ENCODE measurements around the gene ACVR1.
A peak's percentile ranks its signal among the peaks of the same experiment; 100 is the strongest.
"Not testable (repeated sequence)": the region's sequence is repeated elsewhere in the genome, so short reads cannot be mapped to it uniquely, and the experiment has no call there.

ACVR1 gene

DNA sequence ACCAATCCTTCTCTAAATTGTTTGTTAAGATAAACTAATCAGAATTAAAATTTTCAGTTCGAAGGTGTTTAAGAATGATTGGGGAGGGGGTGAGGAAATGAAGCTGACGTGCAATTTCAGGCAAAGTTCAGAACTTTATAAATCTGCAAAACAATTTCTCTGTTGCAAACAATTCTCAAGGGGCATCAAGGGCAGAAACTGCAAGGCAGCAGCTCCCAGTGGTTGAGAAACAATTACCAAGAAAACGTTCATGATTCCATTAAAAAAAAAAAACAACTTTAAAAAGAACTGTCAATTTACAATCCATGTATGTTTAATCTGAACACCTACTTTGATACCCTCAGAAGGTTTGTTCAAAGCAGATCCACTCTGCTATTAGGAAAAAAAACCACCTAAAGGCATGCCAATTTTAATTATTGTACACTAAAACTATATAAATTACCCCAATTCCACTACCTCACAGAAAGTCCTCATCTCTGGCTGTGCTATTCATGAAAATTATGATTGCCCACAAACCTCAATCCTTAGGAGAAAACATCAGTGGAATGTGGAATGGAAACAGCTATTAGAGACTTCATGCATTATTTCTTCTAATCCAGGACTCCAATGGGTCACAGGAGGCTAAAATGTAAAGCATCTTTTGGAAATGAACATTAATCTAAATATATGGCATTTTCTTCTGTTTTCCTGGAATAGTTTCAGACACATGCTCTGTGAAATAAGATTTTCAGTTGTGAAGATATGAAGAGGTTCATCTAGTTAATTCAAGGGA, 127.6 kb downstream of the ACVR1 start:
- DNase-seq, result no peak

DNA sequence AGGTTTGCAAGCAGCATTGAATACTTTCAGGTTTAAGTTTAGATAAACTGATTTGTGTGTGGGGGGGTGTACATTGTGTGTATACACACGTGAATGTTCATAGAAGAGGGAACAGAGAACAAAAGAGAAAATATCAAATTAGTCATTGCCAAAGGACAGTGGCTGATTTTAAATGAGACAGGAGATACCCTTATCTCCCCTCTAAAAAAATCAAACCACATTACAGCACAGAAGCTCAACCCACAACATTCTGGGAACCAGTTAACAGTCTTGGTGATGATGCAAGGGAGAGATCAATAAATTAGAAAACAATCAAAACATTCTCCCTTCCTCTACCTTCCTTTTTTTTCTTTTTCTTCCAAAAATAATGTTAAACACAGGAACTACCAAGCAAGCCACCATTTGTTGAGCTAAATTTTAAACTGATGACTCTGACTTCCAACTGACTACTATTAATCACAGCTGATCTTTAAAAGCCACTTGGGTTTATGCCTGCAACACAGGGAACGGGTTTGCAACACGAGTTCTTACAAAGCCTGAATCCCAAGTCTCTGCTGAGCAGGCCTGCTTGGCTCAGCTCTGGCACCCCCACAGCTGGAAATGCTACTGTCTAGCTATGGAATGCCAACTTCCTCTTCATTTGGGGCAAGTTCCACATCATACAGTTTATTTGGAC, 128.3 kb downstream of the ACVR1 start:
- DNase-seq, result no peak

DNA sequence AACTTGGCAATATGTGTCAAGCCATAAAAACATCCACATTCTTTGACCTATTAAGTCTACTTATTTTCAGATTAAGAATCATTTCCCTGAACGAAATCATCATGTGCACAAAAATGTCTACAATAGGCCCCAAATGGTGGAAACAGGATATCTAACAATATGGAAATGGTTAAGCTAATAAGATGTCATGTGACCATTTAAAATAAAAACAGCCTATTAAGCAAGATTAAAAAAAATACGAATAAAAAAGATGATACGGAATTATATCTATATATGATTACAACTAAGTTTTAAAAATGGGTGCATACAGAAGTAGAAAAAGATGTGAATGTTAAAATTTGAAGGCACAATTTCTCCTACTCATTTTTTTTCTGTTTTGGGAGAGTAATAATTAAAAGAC, 128.8 kb downstream of the ACVR1 start:
- DNase-seq, result no peak

DNA sequence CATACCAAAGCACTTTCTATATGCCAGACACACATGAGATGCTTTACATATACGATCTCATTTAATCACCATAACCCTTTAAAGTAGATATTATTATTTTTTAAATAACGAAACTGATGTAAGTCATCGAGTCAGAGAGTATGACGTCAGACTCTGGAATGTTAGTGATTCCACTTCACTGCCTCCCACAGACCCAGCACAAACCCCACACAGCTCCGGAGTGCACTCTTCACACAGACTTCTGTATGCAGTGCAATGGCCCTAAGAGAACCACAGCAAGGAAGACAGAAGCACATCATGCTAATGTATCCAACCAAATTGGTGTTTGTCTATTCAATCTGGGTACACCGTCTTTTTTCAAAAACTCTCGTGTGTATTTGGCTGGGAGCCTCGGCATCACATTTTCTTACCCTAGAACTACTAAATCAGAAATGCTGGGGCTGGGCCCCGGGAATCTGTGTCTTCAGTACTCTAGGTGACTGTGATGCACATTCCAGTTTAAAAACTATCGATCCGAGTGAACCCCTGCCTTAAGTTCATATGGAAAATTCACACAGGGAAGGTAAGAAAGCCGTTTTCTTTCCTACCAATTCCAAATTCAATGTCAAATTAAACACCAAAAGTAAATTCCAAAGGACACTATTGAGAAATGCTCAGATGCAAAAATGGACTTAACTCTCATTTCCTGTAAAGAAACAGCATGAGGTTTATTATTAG, 129.7 kb downstream of the ACVR1 start:
- no peak for DNase-seq

DNA sequence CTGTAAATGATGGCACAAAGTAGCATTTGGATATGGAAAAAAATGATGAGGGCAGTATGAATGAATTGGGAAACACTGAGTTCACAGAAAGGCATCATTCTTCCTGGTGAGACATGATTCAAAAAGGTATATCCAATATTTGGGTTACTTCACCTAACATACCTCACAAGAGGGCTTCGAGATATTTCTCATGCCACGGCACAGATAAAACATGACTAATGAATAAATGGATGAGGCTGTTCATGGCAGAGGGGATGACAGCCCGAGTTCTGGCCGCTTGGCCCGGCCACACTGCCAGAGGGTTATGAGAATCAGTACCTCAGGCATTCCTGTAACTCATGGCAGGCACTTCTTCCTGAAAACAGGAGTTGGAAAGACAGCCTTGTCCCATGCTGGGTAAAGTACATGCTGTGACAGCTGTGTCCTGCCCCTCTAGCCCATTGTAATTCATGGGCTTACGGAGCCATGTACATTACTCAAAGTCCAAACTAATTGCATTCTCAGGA, 131.5 kb downstream of the ACVR1 start:
- DNase-seq, result no peak

DNA sequence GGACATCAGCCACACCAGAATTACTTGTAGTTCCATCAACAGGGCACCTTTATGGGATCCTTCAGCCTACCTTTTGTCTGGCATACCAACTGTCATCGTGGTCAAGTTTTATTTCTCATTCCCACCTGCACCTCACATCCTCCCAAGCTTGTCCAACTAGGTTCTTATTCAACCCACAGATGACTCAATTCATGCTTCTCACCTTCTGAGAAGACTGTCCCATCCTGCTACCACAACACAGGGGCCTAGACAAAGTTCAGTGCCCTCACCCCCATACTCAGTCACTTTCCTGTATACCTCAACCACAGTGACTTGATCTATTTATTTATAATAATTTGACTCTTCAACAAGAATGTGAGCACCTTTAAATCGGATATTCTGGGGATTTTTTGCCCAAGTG, 133.1 kb downstream of the ACVR1 start:
- no peak for DNase-seq

DNA sequence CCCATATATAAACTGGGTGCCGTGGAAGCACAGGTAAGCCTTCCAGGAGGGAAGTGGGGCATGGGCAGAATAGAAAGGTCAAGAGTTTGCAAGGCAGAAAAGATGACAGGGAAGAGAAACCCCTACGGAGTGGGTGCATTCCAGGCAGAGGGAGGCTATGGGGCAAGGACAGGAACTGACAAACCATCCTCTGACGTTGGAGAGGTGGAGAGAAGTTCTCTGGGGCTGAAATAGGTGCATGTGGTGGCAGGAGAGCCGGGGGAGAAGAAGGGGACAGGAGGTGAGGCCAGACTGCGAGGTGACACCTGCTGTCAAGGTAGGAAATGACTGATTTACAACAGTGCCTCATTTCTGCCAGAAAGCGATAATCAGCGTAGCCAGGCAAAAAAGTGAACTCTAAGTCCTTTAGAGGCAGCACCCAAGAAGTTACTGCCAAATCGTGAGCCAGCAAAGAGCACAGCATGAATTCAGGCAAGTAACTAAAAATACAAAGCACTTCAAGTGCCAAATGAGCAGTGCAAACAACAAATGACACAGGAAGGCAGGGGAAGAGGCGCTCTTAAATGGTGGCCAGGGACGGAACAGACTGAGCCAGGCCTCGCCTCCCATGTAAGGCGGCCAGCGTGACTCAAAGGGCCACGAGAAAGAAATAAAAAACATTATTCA, 134.2 kb downstream of the ACVR1 start:
- no peak for DNase-seq

DNA sequence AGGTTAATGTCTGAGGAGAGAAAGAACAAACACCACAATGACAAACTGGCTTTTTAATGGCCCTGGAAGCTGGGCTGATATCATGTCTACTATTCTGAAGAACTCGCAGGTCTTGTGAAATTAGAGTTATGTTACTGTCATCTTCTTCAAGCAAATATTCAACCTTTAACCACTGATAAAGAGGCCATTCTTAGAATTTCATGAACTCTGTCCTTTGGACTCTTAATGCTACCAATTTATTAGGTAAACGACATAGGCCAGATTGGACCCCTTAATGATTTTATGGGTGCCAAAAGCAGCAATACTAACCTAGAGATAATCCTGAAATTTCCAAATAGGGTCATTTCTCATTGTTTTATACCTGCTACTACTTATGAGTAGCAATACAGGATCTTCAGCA, 138.5 kb downstream of the ACVR1 start:
- DNase-seq, result no peak

DNA sequence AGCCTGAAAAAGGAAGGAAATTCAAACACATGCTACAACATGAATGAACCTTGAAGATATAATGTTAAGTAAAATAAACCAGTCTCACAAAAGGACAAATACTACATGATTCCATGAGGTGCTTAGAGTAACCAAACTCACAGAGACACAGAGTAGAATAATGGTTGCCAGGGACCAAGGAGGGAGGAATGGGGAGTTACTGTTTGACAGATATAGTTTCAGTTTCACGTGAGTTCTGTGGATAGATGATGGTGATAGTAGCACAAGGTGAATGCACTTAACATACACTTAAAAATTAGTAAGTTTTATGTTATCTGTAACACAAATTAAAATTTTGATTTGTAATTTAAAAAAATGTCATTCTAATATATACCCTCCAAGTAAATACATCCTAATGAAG, 140.6 kb downstream of the ACVR1 start:
- no peak for DNase-seq

DNA sequence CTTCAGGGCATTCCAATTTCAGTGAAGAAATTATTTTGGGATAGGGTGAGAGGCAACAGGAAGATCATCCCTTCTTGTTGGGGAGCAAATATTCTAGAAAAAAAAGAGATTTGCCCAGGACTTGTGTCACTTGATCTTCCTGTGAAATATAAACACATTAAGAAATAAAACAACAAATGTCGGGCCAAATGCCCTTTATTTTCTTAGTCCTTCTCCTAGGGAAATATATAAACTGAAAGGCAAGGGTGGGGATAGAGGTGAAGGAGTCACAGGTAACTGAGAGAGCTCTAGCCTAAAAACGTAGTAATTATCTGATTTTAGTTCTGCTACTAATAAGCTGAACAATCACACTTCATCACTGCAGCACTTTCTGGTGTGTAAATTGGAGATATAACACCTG, 142.9 kb downstream of the ACVR1 start:
- DNase-seq, result no peak

DNA sequence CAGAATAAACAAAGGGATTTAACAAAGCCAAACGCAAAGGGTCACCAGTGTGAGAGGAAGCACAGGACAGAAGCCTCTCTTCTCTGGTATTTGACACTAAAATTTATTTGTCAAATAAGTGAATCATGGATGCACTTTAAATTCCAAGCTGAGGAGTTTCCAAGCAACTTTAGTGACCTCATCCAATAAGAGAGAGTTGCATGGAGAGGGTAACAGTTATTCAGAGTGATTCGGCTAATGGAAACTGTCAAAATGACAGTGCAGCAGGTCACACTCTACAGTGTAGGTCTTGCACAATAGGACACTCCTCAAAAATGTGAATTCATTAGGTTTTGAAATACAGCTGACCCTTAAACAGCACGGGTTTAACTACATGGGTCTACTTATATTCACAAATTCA, 143.5 kb downstream of the ACVR1 start:
- DNase-seq, result no peak

DNA sequence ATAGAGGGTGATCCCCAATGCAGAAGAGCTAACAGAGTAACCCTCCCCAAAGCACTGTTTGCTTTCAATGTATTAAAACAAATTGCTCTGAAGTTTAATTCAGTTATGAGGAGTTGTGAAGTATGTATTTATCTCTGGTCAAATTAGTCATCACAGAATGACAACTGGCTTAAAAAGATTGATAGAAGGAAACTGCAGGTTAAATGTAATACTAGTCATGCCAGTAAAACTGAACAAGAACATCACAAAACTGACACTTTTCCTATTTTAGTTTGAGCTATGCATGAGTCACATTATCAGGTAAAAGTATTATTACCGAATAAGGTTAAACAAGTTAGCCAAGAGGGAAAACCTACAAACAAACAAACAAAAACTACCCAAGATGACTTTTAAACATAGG, 148.4 kb downstream of the ACVR1 start:
- DNase-seq, result no peak

DNA sequence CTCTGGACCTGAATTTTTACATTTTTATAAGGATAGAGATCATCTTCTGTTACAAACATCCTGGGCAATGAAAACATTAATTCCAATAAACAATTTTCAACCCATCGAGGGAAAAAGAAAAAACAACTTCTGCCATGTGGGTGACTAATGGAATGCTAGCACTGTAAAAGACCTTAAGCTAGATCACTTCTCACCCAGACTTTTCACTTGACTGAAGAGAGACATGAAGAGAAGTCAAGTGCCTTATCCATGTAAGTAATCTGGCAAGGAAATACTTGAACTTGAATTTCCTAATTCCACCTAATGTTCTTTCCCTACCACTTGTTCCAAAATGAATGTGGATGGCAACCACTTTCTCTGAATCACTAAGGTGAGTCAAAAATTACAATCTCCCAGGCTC, 149.2 kb downstream of the ACVR1 start:
- DNase-seq, result no peak

DNA sequence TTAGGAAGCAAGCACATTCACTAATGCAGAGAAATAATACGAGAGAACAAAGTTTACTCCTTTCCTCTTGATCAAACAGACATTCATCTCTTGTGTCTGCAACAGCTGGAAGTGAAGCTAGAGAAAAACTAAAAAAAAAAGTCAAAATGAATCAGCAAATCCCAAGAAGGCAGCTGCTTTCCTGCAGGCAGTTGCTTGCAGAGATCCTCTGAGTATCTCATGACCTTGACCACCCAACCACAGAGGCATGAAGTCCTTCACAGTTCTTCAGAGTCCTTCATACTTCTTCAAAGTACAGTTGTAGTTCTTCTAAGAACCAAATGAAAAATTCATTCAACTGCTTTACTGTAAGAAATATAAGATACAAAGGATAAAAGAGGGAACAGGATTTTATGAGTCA, 150.3 kb downstream of the ACVR1 start:
- no peak for DNase-seq

DNA sequence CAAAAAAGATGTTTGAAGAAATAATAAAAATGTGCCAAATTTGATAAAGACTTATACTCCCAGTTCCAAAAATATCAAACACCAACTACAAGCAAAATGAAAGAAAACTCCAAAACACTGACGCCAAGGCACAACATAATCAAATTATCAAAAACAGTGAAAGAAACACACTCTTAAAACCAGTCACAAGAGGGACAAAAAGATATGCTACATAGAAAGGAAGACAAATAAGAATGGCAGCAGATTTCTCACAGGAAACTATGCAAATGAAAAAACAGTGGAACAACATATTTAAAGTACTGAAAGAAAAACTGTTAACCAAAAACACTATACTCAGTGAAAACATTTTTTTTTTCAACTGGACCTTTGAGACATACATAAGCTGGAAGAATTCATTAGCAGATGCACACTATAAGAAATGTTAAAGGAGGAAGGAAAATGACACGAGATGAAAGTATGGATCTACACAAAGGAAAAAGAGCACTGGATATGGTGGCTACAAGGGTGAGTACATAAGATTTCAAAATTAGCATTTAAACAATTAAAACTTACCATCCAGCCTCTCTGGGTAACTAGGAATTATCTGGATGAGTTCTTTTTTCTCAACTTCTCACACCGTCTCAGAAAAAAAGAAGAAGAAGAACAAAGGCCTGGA, 153.4 kb downstream of the ACVR1 start:
- DNase-seq, result peak; percentile 7

DNA sequence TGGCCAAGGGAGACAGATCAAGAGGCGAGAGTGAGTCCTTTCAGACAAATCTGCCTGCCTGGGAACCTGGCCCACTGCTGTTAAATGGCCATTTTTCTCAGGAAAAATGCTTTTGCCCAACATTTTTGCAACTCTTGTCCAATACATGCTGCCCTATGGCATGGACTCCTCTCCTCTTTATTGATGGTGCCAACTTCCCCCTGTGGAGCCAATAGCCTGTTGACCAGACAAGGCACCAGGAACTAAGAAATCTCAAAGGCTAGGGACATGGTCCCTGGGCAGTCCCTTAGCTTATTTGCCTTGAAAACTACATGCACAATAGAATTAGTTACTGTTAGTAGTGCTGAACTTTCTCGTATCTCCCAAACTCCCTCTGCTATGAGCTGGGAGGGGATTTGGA, 155.6 kb downstream of the ACVR1 start:
- no peak for DNase-seq

DNA sequence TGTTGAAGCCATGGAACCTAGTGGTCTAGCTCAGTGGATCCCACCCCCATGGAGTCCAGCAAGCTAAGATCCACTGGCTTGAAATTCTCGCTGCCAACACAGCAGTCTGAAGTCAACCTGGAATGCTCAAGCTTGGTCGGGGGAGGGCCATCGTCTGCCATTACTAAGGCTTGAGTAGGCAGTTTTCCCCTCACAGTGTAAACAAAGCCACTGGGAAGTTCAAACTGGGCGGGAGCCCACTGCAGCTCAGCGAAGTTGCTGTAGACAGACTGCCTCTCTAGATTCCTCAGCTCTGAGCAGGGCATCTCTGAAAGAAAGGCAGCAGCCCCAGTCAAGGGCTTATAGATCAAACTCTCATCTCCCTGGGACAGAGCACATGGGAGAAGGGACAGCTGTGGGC, 171.5 kb downstream of the ACVR1 start:
- DNase-seq, result not testable (repeated sequence)

DNA sequence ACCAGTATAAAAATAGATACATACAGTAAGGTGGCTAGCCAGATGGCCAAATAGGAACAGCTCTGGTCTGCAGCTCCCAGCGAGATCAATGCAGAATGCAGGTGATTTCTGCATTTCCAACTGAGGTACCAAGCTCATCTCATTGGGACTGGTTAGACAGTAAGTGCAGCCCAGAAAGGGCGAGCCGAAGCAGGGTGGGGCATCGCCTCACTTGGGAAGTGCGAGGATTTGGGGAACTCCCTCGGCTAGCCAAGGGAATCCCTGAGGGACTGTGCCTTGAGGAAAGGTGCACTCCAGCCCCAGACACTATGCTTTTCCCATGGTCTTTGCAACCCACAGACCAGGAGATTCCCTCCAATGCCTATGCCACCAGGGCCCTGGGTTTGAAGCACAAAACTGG, 172.0 kb downstream of the ACVR1 start:
- not testable (repeated sequence) for DNase-seq

DNA sequence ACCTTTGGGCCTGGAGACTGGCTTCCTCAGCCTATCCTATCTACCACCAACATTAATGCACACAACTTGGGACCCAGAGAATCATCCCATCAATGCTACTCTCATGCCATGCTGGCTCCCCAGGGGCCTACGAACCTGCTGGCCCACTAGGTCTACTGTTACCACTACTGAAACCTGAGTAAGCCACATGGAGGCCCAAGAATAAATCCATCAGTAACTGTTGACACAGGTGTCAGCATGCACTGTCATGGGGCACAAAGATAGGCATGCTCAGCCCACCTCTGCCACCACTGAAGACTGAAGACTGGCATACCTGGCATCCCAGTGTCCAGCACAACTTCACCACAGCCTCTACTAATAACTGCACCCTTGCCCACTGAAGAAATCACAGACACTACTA, 176.3 kb downstream of the ACVR1 start:
- DNase-seq, result no peak

DNA sequence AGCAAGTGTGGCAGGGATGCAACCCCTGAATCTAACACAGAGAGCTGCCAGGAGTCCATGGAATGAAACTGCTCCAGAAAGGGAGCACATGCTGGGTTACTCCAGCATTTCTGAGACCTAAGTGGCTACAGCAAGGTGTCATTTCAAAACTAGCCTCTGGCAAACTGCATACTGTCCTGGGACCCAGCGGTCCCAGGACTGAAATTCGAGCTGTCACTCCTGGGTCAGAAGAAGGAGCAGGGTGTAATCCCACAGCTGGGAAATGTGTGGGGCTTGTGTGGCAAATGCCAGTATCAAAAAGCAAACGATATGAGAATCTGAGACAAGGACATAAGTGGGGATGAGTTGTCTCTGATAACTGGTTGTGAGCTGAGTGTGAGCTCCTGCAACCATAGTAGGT, 177.1 kb downstream of the ACVR1 start:
- no peak for DNase-seq

DNA sequence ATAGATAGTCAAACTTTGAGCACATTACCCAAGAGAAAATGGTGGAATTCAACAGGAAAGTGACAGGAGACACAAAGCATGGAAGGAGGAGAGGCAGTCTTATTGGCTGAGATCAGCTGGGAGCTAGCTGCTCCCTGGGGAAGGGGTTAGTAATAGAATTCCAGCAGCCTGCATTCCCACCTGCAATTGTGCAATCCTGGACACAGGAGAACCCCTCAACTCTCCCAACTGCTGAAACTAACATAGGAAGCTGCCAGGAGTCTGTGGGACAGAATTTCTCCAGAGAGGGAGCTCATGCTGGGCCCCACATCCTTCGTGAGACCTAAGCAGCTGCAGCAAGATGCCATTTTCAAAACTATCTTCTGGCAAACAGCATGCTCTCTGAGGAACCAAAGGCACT, 177.7 kb downstream of the ACVR1 start:
- DNase-seq, result no peak

DNA sequence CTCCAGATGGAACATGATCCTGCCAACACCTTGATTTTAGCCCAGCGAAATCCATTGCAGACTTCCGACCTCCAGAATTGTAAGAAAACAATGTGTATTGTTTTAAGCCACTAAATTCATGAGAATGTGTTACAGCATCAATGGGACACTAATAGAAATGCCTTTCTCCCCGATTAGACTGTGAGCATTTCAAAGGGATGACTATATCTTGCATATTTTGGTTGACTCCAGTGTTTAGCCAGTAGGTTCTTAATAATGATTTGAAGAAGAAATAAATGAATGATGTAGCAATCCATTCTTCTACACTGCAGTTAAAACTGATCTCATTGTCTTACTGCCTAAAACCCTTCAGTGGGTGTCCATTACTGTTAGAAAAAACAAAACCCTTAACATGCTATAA, 180.1 kb downstream of the ACVR1 start:
- DNase-seq, result no peak

DNA sequence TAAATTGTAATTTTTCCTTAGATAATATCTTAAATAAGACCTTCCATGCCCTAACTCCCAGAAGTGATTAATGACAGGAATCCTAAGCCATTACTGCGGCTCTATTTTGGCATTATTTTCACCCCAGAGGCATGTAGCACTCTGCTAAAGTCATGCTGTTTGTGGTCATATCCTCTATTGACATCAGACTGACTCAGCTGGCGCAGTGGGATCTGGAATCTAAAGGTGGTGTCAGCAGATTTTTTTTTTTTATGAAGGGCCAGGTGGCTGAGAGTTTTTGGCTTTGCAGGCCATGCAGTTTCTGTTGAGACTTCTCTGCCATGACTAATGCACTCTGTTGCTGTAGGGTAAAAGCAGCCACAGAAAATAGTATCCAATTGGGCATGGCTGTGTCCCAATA, 183.4 kb downstream of the ACVR1 start:
- DNase-seq, result no peak
